ENCODE results near the gene ABCG5.

ABCG5 gene

GRCh38 chr2:43855292-43855691 lies 16.7 kb upstream of the ABCG5 start:
- no peak overlapping the region for H3K9ac ChIP-seq (ENCODE audit: low read depth, low read length)
- no peaks in the 10 kb centered on the region for H3K36me3 ChIP-seq (ENCODE audit: control insufficient read depth, insufficient read depth, low read length)
- peaks cover 26% of the 10 kb centered on the region for H3K27me3 ChIP-seq (ENCODE audit: control insufficient read depth, insufficient read depth, low read length)
- H3K4me3 ChIP-seq (ENCODE audit: low read depth, low read length), result no peak overlapping the region
- H3K9me3 ChIP-seq (ENCODE audit: control insufficient read depth, insufficient read depth, low read length), result no peaks in the 10 kb centered on the region
- no peaks in the 10 kb centered on the region for H3K4me1 ChIP-seq (ENCODE audit: control insufficient read depth, insufficient read depth, low read length)

GRCh38 chr2:43854671-43855070 lies 16.0 kb upstream of the ABCG5 start:
- Histone ChIP-seq H3K4me1 (ENCODE audit: control insufficient read depth, insufficient read depth, low read length) (no peaks in the 10 kb centered on the region), H3K27me3 (ENCODE audit: control insufficient read depth, insufficient read depth, low read length) (peaks cover 26% of the 10 kb centered on the region), H3K36me3 (ENCODE audit: control insufficient read depth, insufficient read depth, low read length) (no peaks in the 10 kb centered on the region), H3K9ac (ENCODE audit: low read depth, low read length) (no peak overlapping the region), H3K4me3 (ENCODE audit: low read depth, low read length) (no peak overlapping the region), H3K9me3 (ENCODE audit: control insufficient read depth, insufficient read depth, low read length) (no peaks in the 10 kb centered on the region)

DNA sequence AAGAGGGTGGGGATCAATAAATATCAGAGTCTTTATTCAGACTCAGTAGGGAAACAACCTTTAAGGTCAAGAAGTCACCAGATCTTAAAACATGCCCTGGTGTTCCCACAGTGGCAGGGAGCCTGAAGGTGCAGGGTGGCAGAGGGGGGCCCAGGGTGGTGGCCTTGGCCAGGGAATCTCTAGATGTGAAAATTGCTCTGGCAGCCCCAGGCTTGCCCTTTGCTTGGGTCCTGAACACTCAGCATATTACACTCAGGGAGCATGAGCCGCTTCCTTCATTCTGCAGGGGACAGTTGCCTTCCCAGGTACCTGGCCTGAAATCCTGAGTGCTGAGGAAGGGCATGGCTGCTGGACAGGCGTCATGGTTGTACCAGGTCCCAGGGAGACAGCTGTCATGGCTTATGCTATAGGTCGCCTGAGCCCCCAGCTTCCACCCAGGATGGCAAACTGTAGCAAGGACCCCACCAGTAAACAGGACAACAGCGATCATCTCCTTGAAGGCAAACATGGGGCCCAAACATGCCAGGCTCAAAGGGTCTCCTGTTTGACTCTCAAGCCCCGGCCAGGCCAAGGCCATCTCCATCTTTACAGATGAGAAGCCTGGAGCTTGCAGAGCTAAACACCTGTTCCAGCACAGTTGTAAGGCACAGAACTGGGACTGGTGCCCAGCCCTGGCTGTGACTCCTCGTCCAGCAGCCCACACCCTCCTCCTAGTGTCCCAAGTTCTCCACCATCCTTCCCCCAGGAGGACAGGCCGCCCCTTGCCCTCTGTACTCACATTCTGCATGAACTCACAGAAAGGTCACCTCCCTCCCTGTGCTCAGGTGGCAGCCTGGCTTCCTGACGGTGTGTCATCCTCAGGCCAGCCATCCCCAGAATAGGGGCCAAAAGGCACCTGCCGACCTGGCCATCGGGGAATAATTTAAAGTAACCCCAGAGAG lies 14.8 kb upstream of the ABCG5 start:
- no peaks in the 10 kb centered on the region for H3K4me1 ChIP-seq (ENCODE audit: control insufficient read depth, insufficient read depth, low read length)
- no peaks in the 10 kb centered on the region for H3K9me3 ChIP-seq (ENCODE audit: control insufficient read depth, insufficient read depth, low read length)
- peaks cover 26% of the 10 kb centered on the region for H3K27me3 ChIP-seq (ENCODE audit: control insufficient read depth, insufficient read depth, low read length)

DNA sequence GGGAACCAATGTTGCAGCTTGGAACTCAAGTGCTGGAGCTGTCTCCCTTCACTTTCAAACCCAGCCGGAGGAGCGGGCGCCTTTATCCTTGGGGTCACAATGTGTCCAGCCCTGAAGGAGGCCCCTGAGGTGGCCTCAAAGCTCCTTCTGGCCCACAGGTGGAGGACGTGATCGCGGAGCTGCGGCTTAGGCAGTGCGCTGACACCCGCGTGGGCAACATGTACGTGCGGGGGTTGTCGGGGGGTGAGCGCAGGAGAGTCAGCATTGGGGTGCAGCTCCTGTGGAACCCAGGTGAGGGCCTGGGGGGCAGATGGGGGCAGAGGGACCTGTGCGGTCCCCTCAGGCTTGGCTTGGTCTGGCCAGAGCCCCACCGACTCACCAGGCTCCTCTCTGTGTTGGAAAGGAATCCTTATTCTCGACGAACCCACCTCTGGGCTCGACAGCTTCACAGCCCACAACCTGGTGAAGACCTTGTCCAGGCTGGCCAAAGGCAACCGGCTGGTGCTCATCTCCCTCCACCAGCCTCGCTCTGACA lies 13.6 kb upstream of the ABCG5 start:
- Histone ChIP-seq H3K9ac (ENCODE audit: low read depth, low read length) (no peak overlapping the region), H3K9me3 (ENCODE audit: control insufficient read depth, insufficient read depth, low read length) (no peaks in the 10 kb centered on the region), H3K36me3 (ENCODE audit: control insufficient read depth, insufficient read depth, low read length) (no peaks in the 10 kb centered on the region), H3K4me3 (ENCODE audit: low read depth, low read length) (no peak overlapping the region), H3K4me1 (ENCODE audit: control insufficient read depth, insufficient read depth, low read length) (no peaks in the 10 kb centered on the region), H3K27me3 (ENCODE audit: control insufficient read depth, insufficient read depth, low read length) (peaks cover 17% of the 10 kb centered on the region)

More for the DNA sequence above, 14.8 kb upstream of the ABCG5 start:
- Histone ChIP-seq H3K36me3 (ENCODE audit: control insufficient read depth, insufficient read depth, low read length) (no peaks in the 10 kb centered on the region), H3K4me3 (ENCODE audit: low read depth, low read length) (no peak overlapping the region), H3K9ac (ENCODE audit: low read depth, low read length) (no peak overlapping the region)

GRCh38 chr2:43851011-43851980 lies 12.7 kb upstream of the ABCG5 start:
- Histone ChIP-seq H3K9me3 (ENCODE audit: control insufficient read depth, insufficient read depth, low read length) (no peaks in the 10 kb centered on the region), H3K4me1 (ENCODE audit: control insufficient read depth, insufficient read depth, low read length) (no peaks in the 10 kb centered on the region), H3K4me3 (ENCODE audit: low read depth, low read length) (no peak overlapping the region), H3K27me3 (ENCODE audit: control insufficient read depth, insufficient read depth, low read length) (peaks cover 9% of the 10 kb centered on the region), H3K9ac (ENCODE audit: low read depth, low read length) (no peak overlapping the region), H3K36me3 (ENCODE audit: control insufficient read depth, insufficient read depth, low read length) (no peaks in the 10 kb centered on the region)

GRCh38 chr2:43848214-43848613 lies 9.6 kb upstream of the ABCG5 start:
- Histone ChIP-seq H3K4me3 (ENCODE audit: low read depth, low read length) (no peak overlapping the region), H3K9me3 (ENCODE audit: control insufficient read depth, insufficient read depth, low read length) (no peaks in the 10 kb centered on the region), H3K4me1 (ENCODE audit: control insufficient read depth, insufficient read depth, low read length) (no peaks in the 10 kb centered on the region), H3K27me3 (ENCODE audit: control insufficient read depth, insufficient read depth, low read length) (no peaks in the 10 kb centered on the region), H3K9ac (ENCODE audit: low read depth, low read length) (no peak overlapping the region), H3K36me3 (ENCODE audit: control insufficient read depth, insufficient read depth, low read length) (no peaks in the 10 kb centered on the region)

DNA sequence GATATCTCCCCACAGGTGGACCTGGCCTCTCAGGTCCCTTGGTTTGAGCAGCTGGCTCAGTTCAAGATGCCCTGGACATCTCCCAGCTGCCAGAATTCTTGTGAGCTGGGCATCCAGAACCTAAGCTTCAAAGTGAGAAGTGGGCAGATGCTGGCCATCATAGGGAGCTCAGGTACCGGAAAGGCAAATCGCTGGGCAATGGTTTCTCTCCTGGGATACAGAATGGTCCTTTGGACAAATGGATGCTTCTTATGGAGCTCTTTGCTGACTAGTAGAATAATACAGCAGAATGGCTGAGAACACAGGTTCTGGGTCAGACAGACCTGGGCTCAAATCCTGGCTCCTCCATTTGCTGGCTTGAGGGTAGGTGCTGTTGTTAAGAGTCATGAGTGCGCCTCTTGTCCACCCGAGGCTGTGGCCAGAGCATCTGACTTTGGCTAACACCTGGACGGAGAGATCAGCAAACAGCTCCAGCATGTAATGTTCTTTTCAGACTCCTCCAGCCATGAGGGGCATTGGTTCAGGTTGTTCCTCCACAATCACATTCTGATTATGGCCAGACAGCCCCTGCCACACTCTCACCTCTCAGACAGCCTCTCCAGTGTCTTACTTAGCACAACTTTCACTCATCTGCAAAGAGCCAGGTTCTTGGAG lies 7.6 kb upstream of the ABCG5 start:
- Histone ChIP-seq H3K27me3 (ENCODE audit: control insufficient read depth, insufficient read depth, low read length) (no peaks in the 10 kb centered on the region), H3K4me1 (ENCODE audit: control insufficient read depth, insufficient read depth, low read length) (no peaks in the 10 kb centered on the region), H3K9ac (ENCODE audit: low read depth, low read length) (no peak overlapping the region), H3K9me3 (ENCODE audit: control insufficient read depth, insufficient read depth, low read length) (no peaks in the 10 kb centered on the region), H3K36me3 (ENCODE audit: control insufficient read depth, insufficient read depth, low read length) (no peaks in the 10 kb centered on the region), H3K4me3 (ENCODE audit: low read depth, low read length) (no peak overlapping the region)

GRCh38 chr2:43845181-43845580 lies 6.5 kb upstream of the ABCG5 start:
- no peaks in the 10 kb centered on the region for H3K27me3 ChIP-seq (ENCODE audit: control insufficient read depth, insufficient read depth, low read length)
- H3K9me3 ChIP-seq (ENCODE audit: control insufficient read depth, insufficient read depth, low read length), result no peaks in the 10 kb centered on the region
- H3K36me3 ChIP-seq (ENCODE audit: control insufficient read depth, insufficient read depth, low read length), result no peaks in the 10 kb centered on the region
- no peak overlapping the region for H3K9ac ChIP-seq (ENCODE audit: low read depth, low read length)
- H3K4me1 ChIP-seq (ENCODE audit: control insufficient read depth, insufficient read depth, low read length), result no peaks in the 10 kb centered on the region
- no peak overlapping the region for H3K4me3 ChIP-seq (ENCODE audit: low read depth, low read length)

DNA sequence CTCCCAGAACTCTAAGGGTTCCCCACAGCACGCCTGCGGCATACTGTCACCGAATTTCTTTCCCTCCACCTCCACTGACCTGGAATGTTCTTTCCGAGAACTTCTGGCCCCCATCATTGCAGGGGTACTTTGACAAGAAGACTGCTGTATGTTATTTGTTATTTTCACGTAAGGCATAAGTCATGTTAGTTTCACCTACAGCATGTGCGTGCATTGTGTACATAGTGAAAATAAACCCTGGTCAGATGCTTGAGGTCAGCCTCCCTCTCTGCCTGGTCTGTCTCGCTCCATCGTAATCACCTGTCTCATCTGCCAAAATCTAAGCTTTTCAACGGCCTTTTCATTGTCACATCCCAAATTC lies 4.2 kb upstream of the ABCG5 start:
- no peaks in the 10 kb centered on the region for H3K36me3 ChIP-seq (ENCODE audit: control insufficient read depth, insufficient read depth, low read length)
- no peaks in the 10 kb centered on the region for H3K4me1 ChIP-seq (ENCODE audit: control insufficient read depth, insufficient read depth, low read length)
- H3K9ac ChIP-seq (ENCODE audit: low read depth, low read length), result no peak overlapping the region
- H3K9me3 ChIP-seq (ENCODE audit: control insufficient read depth, insufficient read depth, low read length), result no peaks in the 10 kb centered on the region
- no peaks in the 10 kb centered on the region for H3K27me3 ChIP-seq (ENCODE audit: control insufficient read depth, insufficient read depth, low read length)
- no peak overlapping the region for H3K4me3 ChIP-seq (ENCODE audit: low read depth, low read length)

DNA sequence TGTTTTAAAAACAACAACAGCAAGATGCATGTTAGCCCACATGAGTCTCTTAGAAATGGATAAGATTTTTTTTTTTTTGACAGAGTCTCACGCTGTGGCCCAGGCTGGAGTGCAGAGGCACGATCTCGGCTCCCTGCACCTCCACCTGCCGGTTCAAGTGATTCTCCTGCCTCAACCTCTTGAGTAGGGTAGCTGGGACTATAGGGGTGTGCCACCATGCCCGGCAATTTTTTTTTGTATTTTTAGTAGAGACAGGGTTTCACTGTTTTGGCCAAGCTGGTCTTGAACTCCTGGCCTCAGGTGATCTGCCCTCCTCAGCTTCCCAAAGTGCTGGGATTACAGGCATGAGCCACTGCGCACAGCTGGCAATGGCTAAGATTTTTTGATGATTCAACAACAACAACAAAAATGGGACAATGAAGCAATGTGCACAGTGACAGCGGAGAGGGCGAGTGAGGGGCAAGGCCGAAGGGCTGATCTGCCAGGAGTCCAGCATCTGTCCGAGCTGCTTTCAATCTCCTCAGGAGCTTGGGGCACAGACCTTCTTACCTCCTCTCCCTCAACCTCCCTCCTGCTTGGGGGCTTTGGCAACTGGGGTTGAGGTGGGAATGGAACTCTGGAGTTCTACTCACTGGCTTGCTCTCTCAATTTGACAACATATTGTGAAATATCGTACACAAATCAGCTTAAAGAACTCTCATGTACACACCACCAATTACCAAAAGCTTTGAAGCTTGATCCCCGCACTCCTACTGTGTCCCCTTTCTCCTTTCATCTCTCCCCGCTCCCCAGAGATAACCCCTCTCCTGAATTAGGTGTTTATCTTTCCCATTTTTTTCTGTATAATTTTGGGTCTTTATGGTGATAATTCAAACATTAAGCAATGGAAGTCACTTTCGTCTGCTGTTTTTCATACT lies 3.6 kb upstream of the ABCG5 start:
- H3K4me1 ChIP-seq (ENCODE audit: control insufficient read depth, insufficient read depth, low read length), result no peaks in the 10 kb centered on the region
- H3K27me3 ChIP-seq (ENCODE audit: control insufficient read depth, insufficient read depth, low read length), result no peaks in the 10 kb centered on the region
- H3K4me3 ChIP-seq (ENCODE audit: low read depth, low read length), result no peak overlapping the region
- no peaks in the 10 kb centered on the region for H3K36me3 ChIP-seq (ENCODE audit: control insufficient read depth, insufficient read depth, low read length)
- no peak overlapping the region for H3K9ac ChIP-seq (ENCODE audit: low read depth, low read length)
- H3K9me3 ChIP-seq (ENCODE audit: control insufficient read depth, insufficient read depth, low read length), result no peaks in the 10 kb centered on the region

Measured in iPS-15b (cell line).